HG03103 (cell line): ENCODE data around the gene ZNF532.

Experiments
- ATAC-seq: cut with Tn5 transposase; IDR thresholded peaks from one replicate; pipeline ENCODE4 v1.9.1; 2021; ENCODE audit warnings: low read depth; ENCODE audit not compliant: unreplicated experiment

ZNF532 gene

DNA sequence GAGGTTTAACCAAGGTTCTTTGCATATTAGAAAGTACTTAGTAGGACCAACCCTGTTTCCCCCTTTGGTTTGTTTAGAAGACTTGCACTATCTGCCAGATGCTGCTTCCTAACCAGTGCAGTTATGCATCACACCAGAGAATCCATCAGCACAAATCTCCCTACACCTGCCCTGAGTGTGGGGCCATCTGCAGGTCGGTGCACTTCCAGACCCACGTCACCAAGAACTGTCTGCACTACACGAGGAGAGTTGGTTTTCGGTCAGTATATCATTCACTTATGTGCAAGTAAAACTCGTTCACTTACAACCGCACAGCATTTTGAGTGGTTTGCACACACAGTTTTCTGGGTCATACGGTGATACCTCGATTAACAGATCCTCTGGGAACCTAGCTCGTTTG is 69.7 kb downstream of the ZNF532 start:
- ATAC-seq, result no peak

DNA sequence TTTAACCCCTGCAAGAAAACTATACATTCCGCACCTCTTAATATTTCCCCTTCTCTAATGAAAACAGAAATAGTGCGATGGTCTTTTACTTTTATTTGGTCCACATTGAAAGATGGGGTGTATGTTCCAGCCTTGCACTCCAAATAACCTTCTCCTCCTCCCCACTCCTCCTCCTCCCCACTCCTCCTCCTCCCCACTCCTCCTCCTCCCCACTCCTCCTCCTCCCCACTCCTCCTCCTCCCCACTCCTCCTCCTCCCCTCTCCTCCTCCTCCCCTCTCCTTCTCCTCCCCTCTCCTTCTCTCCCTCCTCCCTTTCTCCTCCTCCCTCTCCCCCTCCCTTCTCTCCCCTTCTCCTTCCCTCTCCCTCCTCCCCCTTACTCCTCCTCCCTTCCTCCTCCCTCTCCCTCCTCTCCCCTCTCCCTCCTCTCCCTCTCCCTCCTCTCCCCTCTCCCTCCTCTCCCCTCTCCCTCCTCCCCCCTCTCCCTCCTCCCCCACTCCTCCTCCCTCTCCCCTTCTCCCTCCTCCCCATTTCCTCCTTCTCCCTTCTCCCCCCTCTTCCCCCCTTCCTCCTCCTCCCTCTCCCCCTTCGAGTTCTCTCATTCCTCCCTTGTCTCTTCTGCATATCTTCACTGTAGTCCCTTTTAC is 70.4 kb downstream of the ZNF532 start:
- ATAC-seq, result no peak

DNA sequence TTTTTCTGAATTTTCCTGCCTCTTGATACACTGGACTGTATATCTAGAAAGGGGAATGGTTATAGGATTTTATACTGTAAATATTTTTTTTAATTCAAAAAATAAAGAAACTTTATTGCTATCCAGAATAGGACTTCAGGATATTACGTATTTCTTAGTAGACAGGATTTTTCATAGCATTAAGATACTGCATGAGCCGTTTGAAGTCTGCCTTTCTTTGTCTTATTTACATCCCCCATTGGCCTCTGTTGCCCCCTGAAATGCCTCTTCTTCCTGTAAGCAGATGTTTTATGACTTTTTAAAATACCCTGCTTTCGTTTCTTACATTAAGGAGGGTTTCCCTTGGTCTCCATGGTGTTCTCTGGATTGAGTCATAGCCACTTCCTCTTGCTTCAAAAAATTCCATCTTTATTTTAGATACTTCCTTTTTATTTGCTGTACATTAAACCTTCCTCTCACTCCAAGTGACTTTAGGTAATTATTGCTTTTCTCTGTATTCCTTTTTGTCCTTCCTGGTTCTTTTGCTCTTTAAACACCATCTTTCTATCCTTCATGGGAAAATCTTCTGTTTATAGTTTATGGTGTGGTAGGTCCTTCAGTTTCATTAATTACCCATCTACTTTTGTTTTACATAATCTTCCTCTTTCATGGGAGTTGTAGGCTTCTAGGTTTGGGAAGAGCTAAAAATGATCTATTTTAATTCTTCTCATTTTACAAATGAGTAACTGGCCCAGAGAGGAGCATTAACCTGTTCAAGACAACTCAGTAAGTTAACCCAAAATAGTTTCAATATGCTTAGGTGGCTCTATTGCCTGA is 72.6 kb downstream of the ZNF532 start:
- no peak for ATAC-seq

DNA sequence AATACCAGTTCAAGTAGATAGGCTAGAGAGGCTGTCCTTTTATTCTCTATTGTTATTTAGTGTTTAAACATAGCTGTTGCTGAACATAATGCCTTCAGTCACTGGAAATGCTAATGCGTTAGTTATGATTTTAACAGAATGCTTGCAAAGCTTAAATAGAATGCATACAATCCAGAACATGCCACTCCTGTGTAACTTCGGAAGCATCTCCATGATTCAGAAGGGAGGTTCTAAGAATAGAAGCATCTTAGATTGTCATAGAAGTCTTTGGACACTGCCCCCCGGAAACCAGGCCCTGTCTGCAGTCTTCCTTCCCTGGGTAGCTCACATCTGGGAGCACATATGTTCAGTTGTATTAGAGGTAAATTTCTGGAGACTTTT is 73.2 kb downstream of the ZNF532 start:
- no peak for ATAC-seq

DNA sequence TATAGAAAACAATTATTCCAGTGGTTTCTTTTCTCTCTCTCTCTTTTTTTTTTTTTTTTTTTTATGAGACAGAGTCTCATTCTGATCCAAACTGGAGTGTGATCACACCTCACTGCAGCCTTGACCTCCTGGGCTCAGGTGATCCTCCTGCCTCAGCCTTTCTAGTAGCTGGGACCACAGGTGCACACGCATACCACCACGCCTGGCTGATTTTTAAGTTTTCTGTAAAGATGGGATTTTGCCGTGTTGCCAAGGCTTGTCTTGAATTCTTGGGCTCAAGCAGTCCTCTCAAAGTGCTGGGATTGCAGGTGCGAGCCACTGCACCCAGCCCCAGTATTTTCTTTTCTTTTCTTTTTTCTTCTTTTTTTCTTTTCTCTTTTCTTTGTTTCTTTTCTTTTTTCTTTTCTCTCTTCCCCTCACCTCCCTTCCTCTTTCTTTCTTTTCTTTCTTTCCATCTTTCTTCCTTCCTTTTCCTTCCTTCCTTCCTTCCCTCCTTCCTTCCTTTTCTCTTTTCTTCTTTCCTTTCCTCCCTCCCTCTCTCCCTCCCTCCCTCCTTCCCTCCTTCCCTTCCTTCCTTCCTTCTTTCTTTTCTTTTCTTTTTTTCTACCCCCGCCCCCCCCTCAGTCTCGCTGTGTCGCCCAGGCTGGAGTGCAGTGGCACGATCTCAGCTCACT is 76.9 kb downstream of the ZNF532 start:
- ATAC-seq, result no peak

DNA sequence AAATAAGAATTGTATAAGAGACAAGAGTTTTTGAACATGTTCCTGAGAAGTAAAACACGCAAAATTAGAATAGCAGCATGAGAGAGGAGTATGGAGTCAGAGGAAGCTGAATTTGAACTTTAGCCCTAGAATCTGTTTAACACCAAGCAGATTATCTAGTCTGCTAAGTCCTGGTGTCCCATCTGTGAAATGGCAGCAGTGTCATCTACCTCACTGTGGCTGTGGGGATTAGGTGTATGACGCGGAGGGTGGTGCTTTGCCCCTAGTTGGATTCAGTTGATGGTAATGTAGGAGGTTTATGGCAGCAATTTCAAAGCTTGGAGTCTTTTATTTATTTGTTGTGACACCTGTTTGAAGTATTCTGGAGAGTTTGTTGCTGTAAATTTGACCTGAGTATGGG is 79.2 kb downstream of the ZNF532 start:
- ATAC-seq, result no peak

DNA sequence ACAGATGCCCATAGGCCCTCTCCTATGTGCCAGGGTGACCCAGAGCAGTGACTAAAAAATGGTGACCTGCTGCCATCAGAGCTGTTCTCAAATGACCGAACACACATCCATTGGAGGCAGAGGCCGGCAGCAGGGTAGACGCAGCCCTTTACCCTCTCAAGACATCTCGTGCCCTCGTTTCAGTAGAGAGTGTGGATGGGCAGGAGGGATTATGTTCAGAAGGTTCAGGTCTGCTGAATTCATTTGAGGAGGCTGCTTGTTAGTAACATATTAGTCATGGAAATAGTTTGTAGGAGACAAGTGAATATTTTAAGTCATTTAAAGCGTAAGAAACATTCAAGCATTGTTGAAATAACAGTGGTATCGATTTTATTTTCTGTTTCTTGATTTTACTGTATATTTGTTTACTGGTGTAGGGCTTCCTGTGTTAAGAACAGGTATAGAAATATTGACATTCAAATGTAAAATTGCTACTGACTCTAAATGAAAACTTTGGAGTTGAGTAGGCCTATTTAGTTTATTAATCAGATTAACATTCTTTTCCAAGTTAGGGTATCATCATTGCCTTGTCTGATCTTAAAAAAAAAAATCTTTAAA is 82.6 kb downstream of the ZNF532 start:
- ATAC-seq, result no peak

DNA sequence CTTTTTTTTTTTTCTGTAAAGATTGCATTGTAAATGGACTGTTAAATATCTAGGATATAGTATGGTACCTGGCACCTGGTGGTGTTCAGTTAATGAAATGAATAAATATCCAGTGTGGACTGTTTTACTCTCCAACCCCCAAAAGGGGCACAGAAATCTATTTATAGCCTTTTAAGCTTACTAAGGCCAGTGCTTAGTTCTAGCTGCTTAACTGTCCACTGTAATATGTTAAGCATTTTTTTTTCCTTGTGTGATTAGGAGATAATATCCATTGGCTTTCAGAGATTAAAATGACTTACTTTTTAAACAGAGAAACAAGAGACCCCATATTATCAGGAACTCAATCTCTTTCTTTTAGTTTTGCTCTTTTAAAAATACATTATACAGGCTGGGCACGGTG is 84.4 kb downstream of the ZNF532 start:
- no peak for ATAC-seq

DNA sequence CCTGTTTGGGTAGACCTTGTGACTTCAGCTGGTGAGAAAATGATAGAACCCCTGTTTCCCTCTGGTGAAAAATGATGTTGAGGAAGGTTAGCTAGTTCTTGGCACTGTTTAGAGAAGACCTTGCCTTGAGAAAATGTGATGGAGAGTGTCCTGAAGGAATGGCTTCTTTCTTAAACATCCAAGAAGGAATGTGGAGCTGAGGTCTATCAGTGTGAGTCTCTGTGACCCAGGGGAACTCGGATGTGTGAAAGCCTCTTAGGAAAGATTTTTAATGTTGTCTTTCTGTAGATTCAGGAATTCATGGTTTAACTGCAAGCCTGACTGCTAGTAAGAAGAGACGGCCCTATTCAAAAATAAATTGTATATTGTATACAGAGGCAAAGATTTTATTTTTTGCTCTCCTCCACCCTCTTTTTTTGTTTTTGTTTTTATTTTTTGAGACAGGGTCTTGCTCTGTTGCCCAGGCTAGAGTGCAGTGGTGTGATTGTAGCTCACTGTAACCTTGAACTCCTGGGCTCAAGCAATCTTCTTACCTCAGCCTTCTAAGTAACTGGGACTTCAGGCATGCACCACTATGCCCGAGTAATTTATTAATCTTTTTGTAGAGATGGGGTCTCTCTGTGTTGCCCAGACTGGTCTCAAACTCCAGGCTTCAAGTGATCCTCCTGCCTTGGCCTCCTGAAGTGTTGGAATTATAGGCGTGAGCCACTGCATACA is 87.5 kb downstream of the ZNF532 start:
- ATAC-seq, result no peak

DNA sequence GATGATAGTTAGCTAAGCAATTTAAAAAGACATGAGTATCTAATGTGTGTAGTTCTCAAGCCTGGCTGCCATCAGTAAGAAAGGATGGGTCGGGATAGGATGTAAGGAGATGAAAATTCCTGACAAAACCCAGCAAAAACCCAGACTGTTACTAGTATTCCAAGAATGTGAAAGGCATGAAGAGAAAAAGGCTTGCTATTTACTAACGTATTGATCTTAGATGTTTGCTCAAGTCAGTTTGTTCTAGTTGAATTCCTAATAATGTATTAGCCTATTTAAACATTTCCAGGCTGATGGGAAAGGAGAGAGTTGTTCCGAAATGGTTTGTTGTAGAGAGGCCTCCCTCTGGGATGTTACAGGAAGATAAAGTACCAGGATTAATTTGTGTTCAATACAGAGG is 88.2 kb downstream of the ZNF532 start:
- ATAC-seq, result no peak

DNA sequence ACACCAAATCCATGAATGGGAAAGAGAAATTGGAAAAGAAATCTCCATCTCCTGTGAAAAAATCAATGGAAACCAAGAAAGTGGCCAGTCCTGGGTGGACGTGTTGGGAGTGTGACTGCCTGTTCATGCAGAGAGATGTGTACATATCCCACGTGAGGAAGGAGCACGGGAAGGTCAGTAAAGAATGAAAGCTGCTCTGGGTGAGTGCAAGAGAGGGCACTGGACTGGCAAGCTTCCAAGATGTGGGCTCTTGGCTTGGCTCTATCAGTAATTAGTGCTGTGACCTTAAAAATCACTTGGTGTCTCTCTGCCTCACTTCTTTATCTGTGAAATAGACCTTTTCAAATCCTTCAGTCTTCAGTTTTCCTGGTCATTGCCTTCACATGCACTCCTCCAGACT is 89.0 kb downstream of the ZNF532 start:
- no peak for ATAC-seq

DNA sequence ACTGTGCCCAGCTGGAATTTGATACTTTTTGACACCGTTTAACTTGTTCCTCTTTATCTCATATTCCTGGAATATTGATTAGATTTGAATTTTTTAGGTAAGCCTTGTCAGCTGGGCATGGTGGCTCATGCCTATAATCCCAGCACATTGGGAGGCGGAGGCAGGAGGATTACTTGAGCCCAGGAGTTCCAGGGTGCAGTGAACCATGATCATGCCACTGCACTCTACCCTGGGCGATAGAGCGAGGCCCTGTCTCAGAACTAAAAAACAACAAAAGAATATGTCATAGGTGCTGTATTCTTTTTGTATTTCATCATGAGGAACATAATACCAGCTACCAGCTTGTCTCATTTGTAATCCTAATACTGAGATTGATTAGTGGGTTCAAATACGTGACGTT is 90.3 kb downstream of the ZNF532 start:
- no peak for ATAC-seq

DNA sequence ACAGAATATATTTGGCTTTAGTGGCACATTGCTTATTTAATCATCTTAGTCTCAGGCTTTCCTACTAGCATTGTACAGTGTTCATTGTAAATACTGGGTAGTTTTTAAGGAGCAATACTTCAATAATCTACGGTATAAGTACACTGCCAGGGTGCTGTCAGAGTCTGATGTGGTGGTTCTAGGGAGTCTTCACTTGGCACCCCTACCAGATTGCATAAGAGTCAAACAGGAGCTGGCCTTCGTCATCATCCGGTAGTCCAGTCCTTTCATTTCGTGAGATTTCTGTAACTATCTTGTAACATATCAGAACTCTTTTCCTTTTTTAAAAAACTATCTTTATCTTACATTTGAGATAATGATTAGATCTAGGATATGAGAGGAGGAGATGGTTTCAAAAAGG is 91.1 kb downstream of the ZNF532 start:
- no peak for ATAC-seq

DNA sequence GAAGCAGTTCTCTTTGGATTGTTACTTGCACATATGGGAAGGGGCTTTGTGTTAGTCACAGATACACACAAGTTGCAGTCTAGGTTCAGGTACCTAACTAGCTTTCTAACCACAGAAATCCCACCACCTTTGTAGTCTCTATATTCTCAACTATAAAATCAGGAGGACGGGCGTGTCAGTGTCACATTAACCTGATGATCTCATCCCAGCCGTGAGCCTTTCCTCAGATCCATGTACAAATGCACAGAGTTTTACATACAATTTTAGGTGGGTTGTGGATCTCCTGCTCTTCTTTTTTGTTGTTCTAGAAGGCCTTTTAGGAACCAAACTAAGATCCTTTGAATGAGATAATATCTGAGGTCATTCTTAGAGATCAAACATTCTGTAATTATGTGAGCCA is 94.0 kb downstream of the ZNF532 start:
- ATAC-seq, result no peak

DNA sequence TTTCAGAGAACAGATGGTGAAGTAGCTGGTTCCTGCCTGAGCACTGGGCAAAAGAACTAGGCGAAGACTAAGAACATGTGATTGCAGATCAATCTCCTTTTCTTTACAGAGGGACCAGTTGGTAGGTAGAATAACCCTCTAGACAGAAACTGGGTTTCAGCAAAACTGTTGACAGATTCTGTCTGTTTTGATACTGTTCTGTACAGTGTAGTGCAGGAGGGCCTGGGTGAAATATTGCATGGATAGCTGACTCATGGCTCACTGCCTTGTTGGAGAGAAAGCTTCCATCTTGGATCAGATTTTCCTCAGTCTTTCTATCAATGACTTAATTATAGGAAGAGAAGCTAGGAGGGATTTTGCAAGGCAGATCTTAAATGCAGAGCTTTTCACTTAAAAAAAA is 95.8 kb downstream of the ZNF532 start:
- ATAC-seq, result no peak

DNA sequence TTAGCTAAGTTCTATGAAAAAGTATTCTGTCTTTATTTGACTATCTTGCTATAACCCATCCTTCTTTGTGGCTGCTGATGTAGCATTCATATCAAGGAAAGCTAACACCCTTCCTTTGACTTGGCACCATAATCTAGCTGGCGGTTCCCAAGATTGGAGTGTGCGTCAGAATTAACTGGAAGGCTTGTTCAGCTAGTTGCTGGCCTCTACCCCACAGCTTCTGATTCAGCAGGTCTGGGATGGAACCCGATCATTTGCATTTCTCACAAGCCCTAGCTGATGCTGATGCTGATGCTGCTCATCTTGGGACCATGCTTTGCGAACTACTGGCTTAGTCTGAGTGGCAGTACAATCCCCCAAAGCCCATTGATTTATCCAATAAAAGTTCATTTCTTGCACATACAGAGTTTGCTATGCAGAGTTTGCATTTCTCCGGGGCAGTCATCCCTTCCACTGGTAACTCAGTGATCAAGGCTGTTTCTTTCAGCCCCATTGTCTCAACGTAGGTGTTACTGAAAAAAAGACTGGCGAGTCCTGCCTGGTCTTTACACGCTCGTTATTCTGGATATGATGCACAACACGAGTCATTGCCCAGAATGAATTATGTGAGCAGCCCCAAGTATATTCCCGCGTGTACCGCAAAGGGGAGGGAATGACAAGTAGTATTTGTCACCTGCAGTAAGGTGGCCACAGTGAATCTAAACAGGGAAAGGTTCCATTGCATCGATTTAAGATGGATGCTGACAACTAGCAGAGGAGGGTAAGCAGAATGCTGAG is 96.5 kb downstream of the ZNF532 start:
- ATAC-seq, result no peak

DNA sequence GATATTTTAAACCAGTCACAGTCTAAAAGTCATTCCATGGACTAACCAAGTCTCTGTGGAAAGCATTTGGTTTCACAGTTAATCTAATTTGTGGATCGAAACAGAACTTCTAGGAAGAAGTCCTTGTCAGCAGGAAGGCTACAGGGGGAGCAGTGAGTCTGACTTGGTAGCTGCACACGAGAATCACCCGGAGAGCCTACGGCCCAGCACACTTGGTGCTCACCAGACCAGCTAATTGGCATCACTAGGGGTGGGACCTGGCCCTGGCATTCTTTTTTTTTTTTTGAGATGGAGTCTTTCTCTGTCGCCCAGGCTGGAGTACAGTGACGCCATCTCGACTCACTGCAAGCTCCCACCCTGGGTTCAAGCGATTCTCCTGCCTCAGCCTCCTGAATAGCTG is 97.7 kb downstream of the ZNF532 start:
- ATAC-seq, result no peak

DNA sequence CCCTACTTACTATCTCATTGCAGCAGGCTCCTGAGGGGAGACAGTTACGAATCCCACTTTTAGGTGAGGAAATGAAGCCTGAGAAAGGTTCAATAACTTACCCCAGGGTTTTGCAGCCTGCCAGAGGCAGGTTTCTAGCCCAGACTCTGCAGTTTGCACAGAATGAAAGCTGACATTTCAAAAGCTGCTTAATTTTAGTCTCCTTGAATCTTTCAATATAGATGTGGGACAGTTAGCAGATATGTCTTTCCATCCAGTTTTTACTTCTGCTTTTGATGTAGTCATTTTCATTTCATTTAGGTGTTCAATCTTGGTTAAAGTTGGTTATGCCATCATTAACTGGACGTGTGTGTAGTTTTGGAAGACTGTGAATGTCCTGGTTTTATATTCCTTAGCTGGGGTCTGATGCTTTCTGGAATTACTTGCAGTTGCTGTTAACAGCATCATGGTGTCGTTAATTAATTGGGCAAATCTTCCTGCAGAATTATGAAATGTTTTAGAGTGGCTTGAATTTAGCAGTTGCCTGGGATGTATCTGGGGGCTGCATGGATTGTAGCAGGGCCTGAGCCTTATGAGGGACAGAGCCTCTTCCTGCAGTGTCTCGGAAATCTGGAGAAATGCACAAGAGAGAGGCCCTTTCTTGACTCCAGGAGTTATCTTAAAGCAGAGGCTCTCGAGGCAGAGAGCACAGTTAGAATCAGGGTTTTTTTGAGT is 100.8 kb downstream of the ZNF532 start:
- ATAC-seq, result no peak

DNA sequence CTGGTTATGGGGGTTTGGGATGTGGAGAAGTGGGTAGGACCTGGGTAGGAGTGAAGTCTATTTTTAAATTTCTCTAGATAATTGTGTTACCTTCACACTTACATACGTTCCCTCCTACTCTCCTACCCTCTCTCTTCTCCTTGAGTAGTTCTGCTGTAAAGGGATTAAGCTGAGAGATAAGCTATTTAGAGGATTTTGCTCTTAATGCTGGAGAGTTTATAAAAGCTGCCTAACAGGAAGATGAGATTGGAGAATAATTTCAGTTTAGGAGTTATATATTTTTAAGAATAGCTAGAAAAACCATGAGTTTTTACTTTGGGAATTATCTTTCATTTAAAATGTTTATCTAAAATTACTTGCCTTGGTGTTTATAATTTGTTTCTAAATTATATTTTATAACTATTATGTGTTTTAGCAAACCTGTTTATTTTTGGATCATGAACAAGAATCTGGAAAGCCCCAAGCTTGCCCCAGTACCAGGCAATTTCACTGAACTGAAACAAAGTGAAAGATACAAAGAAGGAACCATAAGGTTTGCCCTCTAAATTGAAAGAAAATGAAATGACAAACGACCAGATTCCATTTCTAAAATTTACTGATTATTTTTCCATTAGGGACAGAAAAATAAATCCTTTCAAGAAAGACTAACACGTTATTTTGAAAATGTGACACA is 101.5 kb downstream of the ZNF532 start:
- ATAC-seq, result no peak
